MV-4-11 (cell line): ENCODE results near the gene ACBD3.

ENCODE experiments used
- DNase-seq: peaks from one replicate; lab custom pipeline; 2025; lab: John Stamatoyannopoulos, UW

The ACBD3 gene

GRCh38 chr1:226111883-226112261 lies 74.7 kb downstream of the ACBD3 start:
- DNase-seq = no peak

GRCh38 chr1:226111098-226111882 lies 75.3 kb downstream of the ACBD3 start:
- DNase-seq = no peak

GRCh38 chr1:226110249-226111097 lies 76.1 kb downstream of the ACBD3 start:
- peak; percentile 71 for DNase-seq

- peak; percentile 75 for DNase-seq
These were observed 76.7 kb downstream of the ACBD3 start for GRCh38 chr1:226109829-226110248.

GRCh38 chr1:226108935-226109828 lies 77.4 kb downstream of the ACBD3 start:
- DNase-seq = no peak

- no peak for DNase-seq
These were observed 78.8 kb downstream of the ACBD3 start for GRCh38 chr1:226107471-226108460.

- no peak for DNase-seq
These were observed 81.8 kb downstream of the ACBD3 start for GRCh38 chr1:226104671-226105121.

- no peak for DNase-seq
These were observed 85.8 kb downstream of the ACBD3 start for GRCh38 chr1:226100436-226101391.

- no peak for DNase-seq
These were observed 87.4 kb downstream of the ACBD3 start for GRCh38 chr1:226098870-226099835.

GRCh38 chr1:226097866-226098625 lies 88.5 kb downstream of the ACBD3 start:
- DNase-seq = no peak

GRCh38 chr1:226095286-226095685 lies 91.3 kb downstream of the ACBD3 start:
- DNase-seq = no peak
